T-helper 2 cell treated with Interferon-gamma antibody and Interleukin-4, amounts not matched to agents 5 μg/mL and 100 μg/mL, for 36 hours (primary cell): ENCODE results near the gene EXOSC7.
A peak's percentile ranks its signal among the peaks of the same experiment; 100 is the strongest.

ENCODE experiments used
- DNase-seq: peaks from one replicate; pipeline ENCODE4 v3.0.0; 2021; ENCODE audit warnings: low spot score
- H3K27ac Mint-ChIP-seq: one replicate; pipeline ENCODE4 v1.8.0; 2021; ENCODE audit warnings: mild to moderate bottlenecking, mixed read lengths
- H3K27me3 Mint-ChIP-seq: one replicate; pipeline ENCODE4 v1.8.0; 2021; ENCODE audit warnings: low read depth, mixed read lengths
- H3K36me3 Mint-ChIP-seq: one replicate; pipeline ENCODE4 v1.8.0; 2021; ENCODE audit warnings: low read depth, mixed read lengths
- H3K4me1 Mint-ChIP-seq: one replicate; pipeline ENCODE4 v1.8.0; 2021; ENCODE audit warnings: low read depth, mixed read lengths
- H3K4me3 Mint-ChIP-seq: one replicate; pipeline ENCODE4 v1.8.0; 2022; ENCODE audit warnings: mild to moderate bottlenecking, moderate library complexity, mixed read lengths
- H3K9me3 Mint-ChIP-seq: one replicate; pipeline ENCODE4 v1.8.0; 2021; ENCODE audit warnings: mixed read lengths

EXOSC7 gene

GRCh38 chr3:45054196-45054857, 78.3 kb downstream of the EXOSC7 start:
- H3K4me1 Mint-ChIP-seq, result peaks cover 38% of the 10 kb centered on the region
- H3K27ac Mint-ChIP-seq, result peak overlapping the region; percentile 33
- H3K9me3 Mint-ChIP-seq, result no peaks in the 10 kb centered on the region
- no peak for DNase-seq
- H3K4me3 Mint-ChIP-seq, result no peak overlapping the region
- H3K36me3 Mint-ChIP-seq, result no peaks in the 10 kb centered on the region
- peaks cover 13% of the 10 kb centered on the region for H3K27me3 Mint-ChIP-seq

- Mint-ChIP-seq H3K4me3 (no peak overlapping the region), H3K4me1 (peaks cover 38% of the 10 kb centered on the region), H3K27ac (no peak overlapping the region), H3K9me3 (no peaks in the 10 kb centered on the region), H3K27me3 (peaks cover 6% of the 10 kb centered on the region), H3K36me3 (no peaks in the 10 kb centered on the region)
- no peak for DNase-seq
These were observed 79.0 kb downstream of the EXOSC7 start for GRCh38 chr3:45055032-45055410.

- H3K36me3 Mint-ChIP-seq, result no peaks in the 10 kb centered on the region
- no peak overlapping the region for H3K4me3 Mint-ChIP-seq
- no peak for DNase-seq
- H3K9me3 Mint-ChIP-seq, result no peaks in the 10 kb centered on the region
- H3K27me3 Mint-ChIP-seq, result peaks cover 2% of the 10 kb centered on the region
- H3K27ac Mint-ChIP-seq, result no peak overlapping the region
- peaks cover 38% of the 10 kb centered on the region for H3K4me1 Mint-ChIP-seq
These were observed 79.5 kb downstream of the EXOSC7 start for GRCh38 chr3:45055411-45056143.

GRCh38 chr3:45056608-45057301, 80.7 kb downstream of the EXOSC7 start:
- Mint-ChIP-seq H3K27ac (no peak overlapping the region), H3K27me3 (peaks cover 2% of the 10 kb centered on the region), H3K9me3 (no peaks in the 10 kb centered on the region), H3K36me3 (no peaks in the 10 kb centered on the region), H3K4me1 (peaks cover 38% of the 10 kb centered on the region), H3K4me3 (no peak overlapping the region)
- no peak for DNase-seq

GRCh38 chr3:45057557-45057956, 81.5 kb downstream of the EXOSC7 start:
- no peak overlapping the region for H3K4me3 Mint-ChIP-seq
- H3K4me1 Mint-ChIP-seq, result peaks cover 40% of the 10 kb centered on the region
- no peaks in the 10 kb centered on the region for H3K9me3 Mint-ChIP-seq
- DNase-seq, result no peak
- no peaks in the 10 kb centered on the region for H3K27me3 Mint-ChIP-seq
- H3K27ac Mint-ChIP-seq, result peak overlapping the region; percentile 6
- no peaks in the 10 kb centered on the region for H3K36me3 Mint-ChIP-seq

GRCh38 chr3:45059132-45059531, 83.1 kb downstream of the EXOSC7 start:
- Mint-ChIP-seq H3K4me1 (peaks cover 33% of the 10 kb centered on the region), H3K4me3 (no peak overlapping the region), H3K9me3 (no peaks in the 10 kb centered on the region), H3K27ac (no peak overlapping the region), H3K36me3 (no peaks in the 10 kb centered on the region), H3K27me3 (no peaks in the 10 kb centered on the region)
- DNase-seq, result no peak

- H3K27ac Mint-ChIP-seq, result no peak overlapping the region
- H3K36me3 Mint-ChIP-seq, result no peaks in the 10 kb centered on the region
- no peak for DNase-seq
- H3K9me3 Mint-ChIP-seq, result no peaks in the 10 kb centered on the region
- H3K27me3 Mint-ChIP-seq, result no peaks in the 10 kb centered on the region
- no peak overlapping the region for H3K4me3 Mint-ChIP-seq
- peaks cover 33% of the 10 kb centered on the region for H3K4me1 Mint-ChIP-seq
These were observed 84.3 kb downstream of the EXOSC7 start for GRCh38 chr3:45060165-45060892.
